ENCODE measurements around the gene GBX1. TPM values are rescaled to one million over a fixed set of nuclear protein-coding genes. Genes with fewer than 3 reads are reported as not detected.

Gene GBX1
- total RNA-seq, 3 donors from 2014 or later (not counting 1 experiment from before 2014, with no cell fraction given) = not detected

DNA sequence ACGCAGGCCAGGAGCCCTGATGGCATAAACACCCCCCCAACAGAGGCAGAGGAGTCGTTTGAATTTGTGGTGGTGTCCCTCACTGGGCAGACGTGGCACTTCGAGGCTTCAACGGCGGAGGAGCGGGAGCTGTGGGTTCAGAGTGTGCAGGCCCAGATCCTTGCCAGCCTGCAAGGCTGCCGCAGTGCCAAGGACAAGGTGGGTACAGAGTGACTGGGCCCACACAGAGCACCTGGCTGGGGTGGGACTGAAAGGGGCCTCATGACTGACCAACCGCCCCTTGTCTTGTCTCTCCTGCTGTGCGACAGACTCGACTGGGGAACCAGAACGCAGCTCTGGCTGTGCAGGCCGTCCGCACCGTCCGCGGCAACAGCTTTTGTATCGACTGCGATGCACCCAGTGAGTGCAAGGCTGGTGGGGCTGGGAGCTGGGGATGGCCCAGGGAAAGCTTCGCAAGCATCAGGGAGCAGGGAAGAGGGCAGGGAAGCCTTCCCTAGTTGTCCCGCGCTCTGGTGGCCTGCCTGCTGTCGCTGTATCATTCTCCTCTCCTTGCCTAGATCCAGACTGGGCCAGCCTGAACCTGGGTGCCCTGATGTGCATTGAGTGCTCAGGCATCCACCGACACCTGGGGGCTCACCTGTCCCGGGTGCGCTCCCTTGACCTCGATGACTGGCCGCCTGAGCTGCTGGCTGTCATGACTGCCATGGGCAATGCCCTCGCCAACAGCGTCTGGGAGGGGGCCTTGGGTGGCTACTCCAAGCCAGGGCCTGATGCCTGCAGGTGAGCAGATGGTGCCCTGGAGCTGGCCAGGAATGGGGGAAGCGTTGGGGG is 25.4 kb downstream of the GBX1 start:
- Histone ChIP-seq H3K4me3 (ENCODE audit: low read length) (no peak overlapping the region), H3K4me1 (ENCODE audit: control insufficient read depth, insufficient read depth, low read length) (no peaks in the 10 kb centered on the region), H3K36me3 (ENCODE audit: control insufficient read depth, insufficient read depth, low read length) (peaks cover 5% of the 10 kb centered on the region), H3K27ac (ENCODE audit: low read length) (no peak overlapping the region), H3K27me3 (ENCODE audit: control insufficient read depth, insufficient read depth, low read length) (no peaks in the 10 kb centered on the region), H3K9me3 (ENCODE audit: control insufficient read depth, insufficient read depth, low read length) (no peaks in the 10 kb centered on the region)
- DNase-seq = no peak
- ATAC-seq = no peak
- Mint-ChIP-seq H3K4me3 (no peak overlapping the region), H3K27ac (no peak overlapping the region), H3K36me3 (no peaks in the 10 kb centered on the region), H3K9me3 (no peaks in the 10 kb centered on the region), H3K4me1 (no peaks in the 10 kb centered on the region), H3K27me3 (ENCODE audit: low read depth in 2 of 2) (no peaks in the 10 kb centered on the region)
- intact Hi-C loops (cut with micrococcal nuclease) = no loop called here
- 94% methylated on average over 31 of the region's 31 CpGs for WGBS (ENCODE audit: insufficient coverage)
- TF ChIP-seq, protein P1, sequence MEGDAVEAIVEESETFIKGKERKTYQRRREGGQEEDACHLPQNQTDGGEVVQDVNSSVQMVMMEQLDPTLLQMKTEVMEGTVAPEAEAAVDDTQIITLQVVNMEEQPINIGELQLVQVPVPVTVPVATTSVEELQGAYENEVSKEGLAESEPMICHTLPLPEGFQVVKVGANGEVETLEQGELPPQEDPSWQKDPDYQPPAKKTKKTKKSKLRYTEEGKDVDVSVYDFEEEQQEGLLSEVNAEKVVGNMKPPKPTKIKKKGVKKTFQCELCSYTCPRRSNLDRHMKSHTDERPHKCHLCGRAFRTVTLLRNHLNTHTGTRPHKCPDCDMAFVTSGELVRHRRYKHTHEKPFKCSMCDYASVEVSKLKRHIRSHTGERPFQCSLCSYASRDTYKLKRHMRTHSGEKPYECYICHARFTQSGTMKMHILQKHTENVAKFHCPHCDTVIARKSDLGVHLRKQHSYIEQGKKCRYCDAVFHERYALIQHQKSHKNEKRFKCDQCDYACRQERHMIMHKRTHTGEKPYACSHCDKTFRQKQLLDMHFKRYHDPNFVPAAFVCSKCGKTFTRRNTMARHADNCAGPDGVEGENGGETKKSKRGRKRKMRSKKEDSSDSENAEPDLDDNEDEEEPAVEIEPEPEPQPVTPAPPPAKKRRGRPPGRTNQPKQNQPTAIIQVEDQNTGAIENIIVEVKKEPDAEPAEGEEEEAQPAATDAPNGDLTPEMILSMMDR (IDR thresholded peaks at IDR 0.05) = no peak

DNA sequence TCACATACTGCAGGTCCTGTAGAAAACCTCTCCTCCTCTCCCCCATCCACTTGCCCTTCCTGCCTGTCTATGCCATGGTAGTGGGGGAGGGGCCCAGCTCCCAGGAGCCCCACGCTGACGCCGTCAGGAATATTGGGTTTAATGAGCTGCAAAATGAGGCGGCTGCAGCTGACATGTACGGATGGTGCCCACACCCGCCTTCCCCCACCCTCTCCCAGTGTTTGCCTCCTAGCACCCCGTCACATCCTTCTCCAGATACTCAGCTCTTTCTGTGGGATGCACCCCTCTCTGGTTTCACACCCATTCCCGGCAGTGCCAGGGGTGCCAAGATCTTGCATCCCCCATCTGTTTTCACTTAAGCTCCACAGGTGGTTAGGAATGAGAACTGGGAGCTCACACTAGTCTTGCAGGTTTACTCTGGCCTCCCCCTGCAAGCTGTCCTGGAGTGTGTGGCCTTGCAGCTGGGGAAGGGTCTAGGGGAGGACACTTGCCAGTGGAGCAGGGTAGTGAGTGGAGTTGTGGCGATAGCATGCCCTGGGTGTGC is 26.1 kb downstream of the GBX1 start:
- Histone ChIP-seq H3K4me3 (ENCODE audit: low read length) (no peak overlapping the region), H3K27me3 (ENCODE audit: control insufficient read depth, insufficient read depth, low read length) (no peaks in the 10 kb centered on the region), H3K27ac (ENCODE audit: low read length) (no peak overlapping the region), H3K9me3 (ENCODE audit: control insufficient read depth, insufficient read depth, low read length) (no peaks in the 10 kb centered on the region), H3K36me3 (ENCODE audit: control insufficient read depth, insufficient read depth, low read length) (peaks cover 5% of the 10 kb centered on the region), H3K4me1 (ENCODE audit: control insufficient read depth, insufficient read depth, low read length) (no peaks in the 10 kb centered on the region)
- Mint-ChIP-seq H3K9me3 (no peaks in the 10 kb centered on the region), H3K36me3 (no peaks in the 10 kb centered on the region), H3K4me1 (no peaks in the 10 kb centered on the region), H3K4me3 (no peak overlapping the region), H3K27me3 (ENCODE audit: low read depth in 2 of 2) (no peaks in the 10 kb centered on the region), H3K27ac (no peak overlapping the region)
- TF ChIP-seq, protein P1 (IDR thresholded peaks at IDR 0.05) = no peak
- WGBS (ENCODE audit: insufficient coverage) = 96% methylated on average over 8 of the region's 9 CpGs
- ATAC-seq (no peak), DNase-seq (no peak)
- intact Hi-C loops (cut with micrococcal nuclease) = no loop called here

DNA sequence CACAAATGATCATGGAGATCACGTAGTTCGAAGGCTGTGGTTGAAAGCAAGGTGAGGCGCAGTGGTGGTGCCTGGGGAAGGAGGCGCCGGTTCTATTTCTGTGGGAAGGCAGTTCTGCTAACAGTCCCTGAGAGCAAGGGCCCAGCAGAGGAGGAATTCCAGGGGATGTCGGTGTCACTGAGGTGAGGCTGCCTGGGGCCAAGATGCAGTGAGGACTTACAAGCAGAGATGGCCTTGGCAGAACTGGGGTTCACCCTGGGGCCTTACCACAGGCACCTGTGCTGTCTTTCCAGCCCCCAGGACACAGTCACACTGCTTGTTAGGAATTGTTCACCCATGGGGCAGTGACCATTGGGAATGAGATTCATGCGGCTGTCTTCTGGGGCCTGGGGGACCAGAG is 26.7 kb downstream of the GBX1 start:
- Mint-ChIP-seq H3K27ac (no peak overlapping the region), H3K4me1 (no peaks in the 10 kb centered on the region), H3K4me3 (no peak overlapping the region), H3K9me3 (no peaks in the 10 kb centered on the region), H3K27me3 (ENCODE audit: low read depth in 2 of 2) (no peaks in the 10 kb centered on the region), H3K36me3 (no peaks in the 10 kb centered on the region)
- Histone ChIP-seq H3K27me3 (ENCODE audit: control insufficient read depth, insufficient read depth, low read length) (no peaks in the 10 kb centered on the region), H3K36me3 (ENCODE audit: control insufficient read depth, insufficient read depth, low read length) (peaks cover 5% of the 10 kb centered on the region), H3K4me3 (ENCODE audit: low read length) (no peak overlapping the region), H3K4me1 (ENCODE audit: control insufficient read depth, insufficient read depth, low read length) (no peaks in the 10 kb centered on the region), H3K27ac (ENCODE audit: low read length) (no peak overlapping the region), H3K9me3 (ENCODE audit: control insufficient read depth, insufficient read depth, low read length) (no peaks in the 10 kb centered on the region)
- WGBS (ENCODE audit: insufficient coverage) = 97% methylated on average over 7 of the region's 7 CpGs
- ATAC-seq = no peak
- TF ChIP-seq, protein P1 (IDR thresholded peaks at IDR 0.05) = no peak
- DNase-seq = no peak
- intact Hi-C loops (cut with micrococcal nuclease) = no loop called here
